HG03378 (cell line): ENCODE results near the gene TOM1L2.
"Not testable (repeated sequence)": the region's sequence is repeated elsewhere in the genome, so short reads cannot be mapped to it uniquely, and the experiment has no call there.

ENCODE experiments used
- ATAC-seq: cut with Tn5 transposase; IDR thresholded peaks from one replicate; pipeline ENCODE4 v1.9.1; 2021; ENCODE audit warnings: mild to moderate bottlenecking, moderate library complexity; ENCODE audit not compliant: unreplicated experiment

TOM1L2 gene

DNA sequence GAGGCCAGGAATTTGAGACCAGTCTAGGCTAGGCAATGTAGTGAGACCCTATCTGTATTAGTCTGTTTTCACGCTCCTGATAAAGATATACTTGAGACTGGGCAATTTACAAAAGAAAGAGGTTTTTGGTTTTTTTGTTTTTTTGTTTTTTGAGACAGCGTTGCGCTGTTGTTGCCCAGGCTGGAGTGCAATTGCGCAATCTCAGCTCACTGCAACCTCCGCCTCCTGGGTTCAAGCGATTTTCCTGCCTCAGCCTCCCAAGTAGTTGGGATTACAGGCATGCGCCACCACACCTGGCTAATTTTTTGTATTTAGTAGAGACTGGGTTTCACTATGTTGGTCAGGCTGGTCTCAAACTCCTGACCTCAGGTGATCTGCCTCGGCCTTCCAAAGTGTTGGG, 23.7 kb upstream of the TOM1L2 start:
- ATAC-seq: not testable (repeated sequence)

DNA sequence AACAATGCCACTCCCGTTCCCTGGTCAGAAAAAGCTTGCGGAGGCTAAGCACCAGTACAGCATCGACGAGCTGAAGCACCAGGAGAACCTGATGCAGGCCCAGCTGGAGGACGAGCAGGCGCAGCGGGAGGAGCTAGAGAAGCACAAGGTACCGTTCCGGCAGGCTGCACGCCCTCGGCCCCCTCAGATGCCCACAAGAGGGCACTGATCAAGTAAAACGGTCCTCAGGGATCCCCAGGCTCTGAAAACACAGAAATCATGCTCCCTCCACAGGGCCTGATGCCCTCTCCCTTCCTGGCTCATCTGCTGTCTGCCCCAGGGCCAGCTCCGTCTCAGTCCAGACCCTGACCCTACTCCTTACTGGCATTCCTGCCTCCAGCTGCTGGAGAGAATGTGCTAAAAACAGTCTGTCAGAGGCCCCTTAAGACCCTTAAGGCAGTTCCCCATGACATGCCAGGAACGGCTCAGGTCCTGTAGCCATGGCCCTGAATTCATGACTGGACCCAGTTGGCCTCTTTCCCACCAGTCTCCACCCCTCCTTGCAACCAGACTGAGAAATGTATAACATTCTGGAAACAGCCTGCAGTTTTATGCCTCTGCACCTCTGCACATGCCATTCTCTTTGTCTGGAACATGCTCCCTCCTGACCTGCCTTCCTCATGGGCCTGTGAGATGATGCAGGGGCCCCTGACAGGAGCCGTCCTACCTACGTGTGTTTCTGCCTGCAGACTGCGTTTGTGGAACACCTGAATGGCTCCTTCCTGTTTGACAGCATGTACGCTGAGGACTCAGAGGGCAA, 22.3 kb upstream of the TOM1L2 start:
- no peak for ATAC-seq

GRCh38 chr17:17993852-17994251, 21.7 kb upstream of the TOM1L2 start:
- ATAC-seq: no peak

- ATAC-seq: no peak
These were observed 21.2 kb upstream of the TOM1L2 start for GRCh38 chr17:17993366-17993765.

DNA sequence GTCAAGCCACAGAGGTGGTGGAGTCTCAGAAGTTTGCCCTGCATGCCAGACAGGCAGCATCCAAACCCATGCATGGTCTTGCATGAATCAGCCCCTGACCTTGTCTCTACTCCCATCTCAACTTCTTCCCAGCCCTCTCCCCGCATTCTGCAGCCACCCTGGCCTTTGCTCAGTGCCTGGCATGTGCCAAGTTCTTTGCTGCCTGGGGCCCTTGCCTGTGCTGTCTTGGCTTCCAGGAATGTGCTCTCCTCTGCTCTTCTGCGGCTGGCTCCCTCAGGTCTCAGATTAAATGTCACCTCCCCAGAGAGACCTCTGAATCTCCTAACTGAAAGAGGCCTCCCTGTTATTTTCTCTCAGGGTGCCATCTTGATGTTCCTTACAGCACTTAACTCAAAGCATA, 18.1 kb upstream of the TOM1L2 start:
- ATAC-seq: no peak

DNA sequence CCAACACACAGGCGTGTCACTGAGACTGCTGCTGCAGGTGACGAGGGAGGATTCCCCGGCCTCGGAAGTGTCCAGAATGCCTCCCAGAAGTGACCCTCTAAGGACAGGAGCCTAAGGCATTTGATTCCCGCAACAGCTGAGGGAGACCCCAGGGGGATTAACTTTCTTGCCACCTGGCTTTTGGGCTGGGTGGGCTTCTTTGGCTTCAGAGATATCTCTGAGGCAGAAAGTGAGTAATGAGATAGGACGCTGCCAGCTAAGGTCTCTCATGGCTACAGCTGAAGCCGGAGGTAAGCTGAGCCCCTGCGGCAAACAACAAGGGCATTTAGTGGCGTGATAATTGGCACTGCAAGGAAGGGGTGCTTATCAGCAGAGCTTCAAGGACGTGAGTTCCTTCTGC, 17.4 kb upstream of the TOM1L2 start:
- no peak for ATAC-seq

- ATAC-seq: no peak
These were observed 16.9 kb upstream of the TOM1L2 start for GRCh38 chr17:17989081-17989480.

GRCh38 chr17:17988427-17988945, 16.3 kb upstream of the TOM1L2 start:
- no peak for ATAC-seq

DNA sequence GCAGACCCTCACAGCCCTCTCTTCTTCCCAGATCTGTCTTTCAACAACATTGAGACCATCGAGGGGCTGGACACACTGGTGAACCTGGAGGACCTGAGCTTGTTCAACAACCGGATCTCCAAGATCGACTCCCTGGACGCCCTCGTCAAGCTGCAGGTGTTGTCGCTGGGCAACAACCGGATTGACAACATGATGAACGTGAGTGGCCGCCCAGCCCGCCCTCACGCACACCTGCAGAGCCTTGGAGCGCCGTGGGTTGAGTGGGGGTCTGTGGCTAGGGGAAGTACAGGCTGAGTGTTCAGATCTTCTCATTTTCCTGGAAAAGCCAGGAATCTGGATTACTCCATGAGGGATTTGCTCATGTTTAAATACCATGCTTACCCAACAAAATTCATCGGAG, 15.7 kb upstream of the TOM1L2 start:
- ATAC-seq: no peak

DNA sequence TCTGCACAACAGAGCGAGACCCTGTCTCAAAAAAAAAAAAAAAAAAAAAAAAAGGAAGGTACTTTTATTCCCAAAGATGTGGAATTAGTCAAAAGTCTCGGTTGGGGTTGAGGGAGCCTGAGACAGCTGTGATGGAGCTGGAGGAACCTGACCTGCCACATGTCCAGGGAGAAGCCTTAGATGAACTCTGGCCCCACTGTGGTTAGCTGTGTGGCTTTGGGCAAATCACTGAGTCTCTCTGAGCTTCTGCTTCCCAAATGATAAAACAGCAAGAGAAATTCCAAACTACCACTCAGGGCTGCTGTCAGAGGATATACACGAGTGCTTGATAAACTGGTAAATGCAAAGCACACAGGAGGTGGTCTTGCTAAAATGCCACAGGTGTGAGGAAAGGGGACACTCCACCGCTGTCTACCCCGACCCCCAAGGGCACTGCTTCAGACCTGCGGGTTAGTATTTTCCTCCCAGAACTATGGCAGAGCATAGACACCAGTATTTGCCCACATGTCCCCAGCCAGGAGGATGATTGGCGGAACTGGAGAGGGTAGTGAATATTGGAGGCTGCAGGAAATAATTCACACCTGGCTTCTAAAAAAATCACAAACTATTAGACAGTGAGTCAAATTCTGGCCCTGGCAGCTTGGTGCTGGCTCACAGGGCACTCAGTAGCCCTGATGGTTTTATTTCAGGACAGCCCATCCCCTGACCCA, 15.1 kb upstream of the TOM1L2 start:
- ATAC-seq: no peak

DNA sequence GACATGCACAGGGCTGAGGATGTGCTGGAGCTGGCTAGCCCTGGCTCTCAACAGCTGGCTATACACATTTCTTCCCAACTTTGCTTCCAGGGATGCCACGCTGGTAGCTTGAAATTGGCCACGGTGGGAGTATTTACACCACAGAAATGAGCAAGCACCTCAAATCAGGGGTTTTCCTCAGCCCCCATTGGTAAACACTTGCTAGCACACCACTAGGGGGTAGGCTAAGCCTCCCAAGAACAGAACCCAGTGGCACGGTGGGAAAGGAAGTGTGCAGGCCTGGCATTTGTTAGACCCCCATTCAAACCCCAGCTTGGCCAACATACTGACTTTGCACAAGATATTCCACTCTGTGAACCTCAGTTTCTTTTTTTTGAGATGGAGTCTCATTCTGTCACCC, 13.4 kb upstream of the TOM1L2 start:
- no peak for ATAC-seq

DNA sequence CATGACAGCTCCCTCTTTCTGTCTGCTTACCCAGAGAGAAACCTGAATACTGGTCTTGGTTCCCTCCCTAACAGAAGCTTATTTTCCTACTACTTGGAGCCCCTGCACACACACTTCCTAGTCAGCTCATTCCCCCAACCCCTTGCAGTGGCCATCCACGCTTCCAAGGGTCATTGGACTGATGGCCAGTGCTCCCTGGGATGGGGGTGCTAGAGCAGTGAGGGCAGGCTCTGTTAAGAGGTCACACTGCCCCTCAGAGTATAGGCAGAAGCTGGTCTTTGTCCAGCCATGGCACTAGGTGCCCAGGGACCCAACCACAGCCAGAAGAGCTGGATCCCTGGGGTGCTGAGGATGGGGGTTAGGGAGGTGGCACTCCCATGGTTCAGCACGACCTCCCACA, 13.0 kb upstream of the TOM1L2 start:
- no peak for ATAC-seq

- ATAC-seq: no peak
These were observed 11.6 kb upstream of the TOM1L2 start for GRCh38 chr17:17983776-17984175.

- no peak for ATAC-seq
These were observed 11.2 kb upstream of the TOM1L2 start for GRCh38 chr17:17983376-17983775.

DNA sequence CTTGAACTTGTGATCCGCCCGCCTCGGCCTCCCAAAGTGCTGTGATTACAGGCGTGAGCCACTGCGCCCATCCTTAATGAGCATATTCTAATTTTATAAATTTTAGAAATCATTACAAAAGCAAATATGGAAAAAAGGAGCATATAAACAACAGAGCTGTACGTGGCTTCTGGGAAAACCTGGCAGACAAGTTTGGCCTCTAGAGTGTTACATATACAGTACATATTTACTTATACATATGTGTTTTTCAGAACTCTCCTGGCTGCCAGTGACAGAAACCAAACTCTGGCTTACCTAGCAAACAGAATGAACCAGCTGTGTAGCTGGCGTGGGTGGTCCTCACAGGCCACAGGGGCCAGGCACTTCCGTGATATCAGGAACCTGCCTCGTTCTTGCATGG, 10.6 kb upstream of the TOM1L2 start:
- no peak for ATAC-seq

DNA sequence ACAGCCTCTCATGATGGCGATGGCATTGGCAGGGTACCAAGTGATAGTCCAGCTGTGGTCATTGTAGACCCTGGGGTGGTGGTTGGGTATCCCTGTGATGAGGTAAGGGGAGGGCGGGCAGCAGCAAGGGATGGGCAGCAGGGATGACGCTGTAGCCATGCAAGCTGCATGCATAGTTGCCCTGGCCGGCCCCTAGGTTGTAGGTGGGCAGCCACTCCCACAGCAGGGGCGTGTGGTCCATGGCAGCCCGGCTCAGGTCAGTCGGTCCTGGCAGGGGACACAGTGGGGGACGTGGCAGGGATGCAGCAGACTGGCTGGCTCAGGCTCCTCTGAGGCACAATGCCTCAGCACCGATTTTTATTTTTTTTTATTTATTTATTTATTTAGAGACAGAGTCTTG, 9.1 kb upstream of the TOM1L2 start:
- no peak for ATAC-seq

DNA sequence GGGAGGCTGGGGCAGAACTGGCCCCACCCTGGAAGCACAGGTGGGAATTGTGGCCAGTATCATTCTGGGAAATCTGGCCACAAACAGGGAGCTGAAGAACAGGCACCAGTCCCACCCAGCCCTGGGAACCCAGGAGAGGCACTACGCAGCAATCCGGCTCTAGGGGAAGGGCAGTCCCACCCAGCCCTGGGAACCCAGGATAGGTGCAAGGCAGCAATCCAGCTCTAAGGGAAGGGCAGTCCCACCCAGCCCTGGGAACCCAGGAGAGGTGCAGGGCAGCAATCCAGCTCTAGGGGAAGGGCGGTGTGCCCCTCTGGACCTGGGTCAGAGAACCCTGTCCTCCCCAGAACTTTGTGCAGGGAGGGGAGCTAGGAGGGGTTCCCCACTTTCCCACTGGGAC, 7.6 kb upstream of the TOM1L2 start:
- no peak for ATAC-seq

GRCh38 chr17:17978481-17979424, 6.6 kb upstream of the TOM1L2 start:
- ATAC-seq: no peak

DNA sequence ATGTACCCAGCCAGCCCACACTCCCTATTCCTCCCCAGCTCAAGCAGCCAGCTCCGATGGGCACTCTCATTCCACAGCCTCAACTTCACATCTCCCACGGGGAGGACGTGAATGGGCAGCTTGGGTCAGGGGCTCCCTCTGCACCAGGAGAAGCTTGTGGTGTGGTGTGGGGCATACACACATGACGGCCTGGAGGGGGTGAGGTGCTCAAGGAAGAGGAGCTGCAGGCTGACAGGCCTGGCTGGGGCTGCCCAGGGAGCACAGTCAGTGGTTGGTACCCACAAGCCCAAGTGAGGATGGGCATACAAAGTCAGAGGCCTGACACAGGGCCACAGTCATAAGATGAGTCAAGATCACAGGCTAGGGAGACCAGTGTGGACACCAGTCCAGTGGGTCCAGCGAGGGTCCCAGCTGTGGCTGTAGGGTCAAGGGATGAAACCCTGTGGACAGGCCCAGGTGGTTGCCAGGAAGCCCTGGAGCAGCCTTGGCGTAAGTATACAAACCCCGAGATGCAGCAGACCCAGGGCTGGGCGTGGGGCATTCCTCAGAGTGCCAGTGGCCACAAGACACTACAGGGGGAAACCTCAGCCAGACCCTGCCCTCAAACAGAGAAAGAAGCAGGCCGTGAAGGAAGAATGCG, 4.9 kb upstream of the TOM1L2 start:
- ATAC-seq: no peak

- no peak for ATAC-seq
These were observed 3.2 kb upstream of the TOM1L2 start for GRCh38 chr17:17975436-17975835.

DNA sequence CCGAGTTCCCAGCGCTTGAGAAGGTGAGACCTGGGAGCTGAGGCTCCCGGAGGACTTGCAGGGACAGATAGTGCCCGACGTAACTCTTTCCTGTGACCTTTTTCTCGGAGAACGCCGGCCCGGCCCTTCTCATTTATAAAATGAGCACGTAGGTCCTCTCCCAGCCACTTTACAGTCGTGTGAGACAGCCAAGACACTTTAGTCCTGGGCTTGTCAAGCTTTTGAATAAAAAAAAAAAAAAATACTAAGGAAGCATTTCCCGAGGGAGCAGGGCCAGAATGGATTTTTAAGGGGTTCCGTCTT, 703 bp upstream of the TOM1L2 start:
- ATAC-seq: no peak
